ELR (cell line): ENCODE data around the gene TNIP2.

ENCODE experiments used
- DNase-seq: peaks from one replicate; pipeline ENCODE4 v3.0.0-alpha.2; 2015; ENCODE audit warnings: low read depth

TNIP2 gene, protein sequence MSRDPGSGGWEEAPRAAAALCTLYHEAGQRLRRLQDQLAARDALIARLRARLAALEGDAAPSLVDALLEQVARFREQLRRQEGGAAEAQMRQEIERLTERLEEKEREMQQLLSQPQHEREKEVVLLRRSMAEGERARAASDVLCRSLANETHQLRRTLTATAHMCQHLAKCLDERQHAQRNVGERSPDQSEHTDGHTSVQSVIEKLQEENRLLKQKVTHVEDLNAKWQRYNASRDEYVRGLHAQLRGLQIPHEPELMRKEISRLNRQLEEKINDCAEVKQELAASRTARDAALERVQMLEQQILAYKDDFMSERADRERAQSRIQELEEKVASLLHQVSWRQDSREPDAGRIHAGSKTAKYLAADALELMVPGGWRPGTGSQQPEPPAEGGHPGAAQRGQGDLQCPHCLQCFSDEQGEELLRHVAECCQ

DNA sequence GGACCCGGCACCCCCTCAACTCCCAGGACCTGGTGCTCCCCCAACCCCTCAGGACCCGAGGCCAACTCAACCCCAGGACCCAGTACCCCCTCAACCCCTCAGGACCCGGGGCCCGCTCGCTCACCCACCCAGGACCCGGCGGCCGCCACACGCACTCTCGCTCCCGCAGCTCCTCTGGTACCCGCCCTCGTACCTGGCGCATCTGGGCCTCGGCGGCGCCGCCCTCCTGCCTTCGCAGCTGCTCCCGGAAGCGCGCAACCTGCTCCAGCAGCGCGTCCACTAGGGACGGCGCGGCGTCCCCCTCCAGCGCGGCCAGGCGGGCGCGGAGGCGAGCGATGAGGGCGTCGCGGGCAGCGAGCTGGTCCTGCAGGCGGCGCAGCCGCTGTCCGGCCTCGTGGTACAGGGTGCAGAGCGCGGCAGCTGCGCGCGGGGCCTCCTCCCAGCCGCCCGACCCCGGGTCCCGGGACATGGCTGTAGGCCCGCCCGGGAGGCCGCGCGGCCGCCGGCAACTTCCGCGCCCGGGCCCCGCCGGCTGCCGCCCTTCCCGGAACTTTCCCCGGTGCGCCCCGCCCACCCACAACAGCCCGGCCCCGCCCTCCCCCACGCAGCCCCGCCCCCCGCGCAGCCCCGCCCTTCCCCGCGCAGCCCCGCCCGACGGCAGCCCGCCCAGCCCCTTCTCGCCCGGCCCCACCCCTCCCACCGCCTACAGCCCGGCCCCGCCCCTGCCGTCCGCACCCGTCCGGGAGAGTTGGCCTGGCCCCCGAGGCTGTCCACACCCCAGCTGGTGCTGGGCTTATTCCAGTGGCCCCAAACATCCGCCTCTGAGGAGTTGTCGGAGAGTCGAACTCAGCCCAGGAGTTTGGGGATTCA lies at the start of gene TNIP2:
Gene TNIP2 (minus strand): TSS at position 516 of the 870 bp plus-strand sequence. CDS start 47 bp downstream, at position 469.
- DNase-seq = peak; percentile 84

DNA sequence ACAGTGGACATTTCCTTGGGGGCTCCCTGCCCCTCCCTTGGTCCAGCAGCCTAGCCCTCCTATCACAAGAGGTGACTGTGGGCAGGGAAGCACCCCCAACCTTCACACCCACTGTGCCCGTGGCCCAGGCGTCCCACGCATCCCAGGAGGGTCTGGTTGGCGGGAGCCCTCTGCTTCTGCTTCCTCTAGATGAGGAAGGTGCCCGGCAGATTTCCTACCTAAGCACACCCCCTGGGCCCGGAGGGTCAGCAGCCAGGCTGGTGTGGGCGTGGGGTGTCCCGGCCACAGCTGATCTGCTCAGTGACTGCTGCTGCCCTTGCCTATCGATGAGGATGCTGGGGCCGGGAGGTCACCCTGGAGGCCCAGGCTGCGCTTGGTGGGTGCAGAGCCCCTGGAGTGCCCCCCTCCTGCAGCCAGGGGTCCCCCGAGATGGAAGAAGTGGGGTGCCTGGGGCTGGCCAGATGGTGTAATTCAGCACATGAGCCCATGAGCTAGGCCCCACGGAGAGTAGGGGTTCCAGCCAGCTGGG lies 48.9 kb upstream of the TNIP2 start:
- no peak for DNase-seq

DNA sequence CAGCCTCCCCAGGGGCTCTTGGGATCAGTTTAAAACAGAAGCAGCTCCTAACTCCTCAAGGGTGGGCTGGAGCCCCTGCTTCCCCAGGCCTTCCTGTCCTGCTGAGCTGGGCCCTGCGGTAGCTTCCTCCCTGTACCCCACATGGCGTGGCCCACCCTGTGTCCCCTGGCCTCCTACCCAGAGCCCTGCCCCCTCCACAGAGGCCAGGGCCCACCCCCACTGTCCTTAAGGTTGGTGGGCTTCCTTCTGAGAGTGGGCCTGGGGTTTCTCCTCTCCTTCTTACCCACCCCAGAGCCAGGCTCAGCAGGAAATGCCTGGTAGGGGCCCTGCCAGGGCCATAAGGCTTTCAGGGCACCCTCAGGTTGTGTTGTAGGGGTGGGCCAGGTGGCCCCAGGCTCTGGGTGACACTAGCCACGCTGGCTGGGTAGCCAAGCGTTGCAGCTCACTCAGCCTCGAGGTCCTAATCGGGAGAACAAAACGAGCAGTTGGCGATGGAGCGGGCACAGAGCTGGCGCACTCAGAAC lies 48.4 kb upstream of the TNIP2 start:
- no peak for DNase-seq

DNA sequence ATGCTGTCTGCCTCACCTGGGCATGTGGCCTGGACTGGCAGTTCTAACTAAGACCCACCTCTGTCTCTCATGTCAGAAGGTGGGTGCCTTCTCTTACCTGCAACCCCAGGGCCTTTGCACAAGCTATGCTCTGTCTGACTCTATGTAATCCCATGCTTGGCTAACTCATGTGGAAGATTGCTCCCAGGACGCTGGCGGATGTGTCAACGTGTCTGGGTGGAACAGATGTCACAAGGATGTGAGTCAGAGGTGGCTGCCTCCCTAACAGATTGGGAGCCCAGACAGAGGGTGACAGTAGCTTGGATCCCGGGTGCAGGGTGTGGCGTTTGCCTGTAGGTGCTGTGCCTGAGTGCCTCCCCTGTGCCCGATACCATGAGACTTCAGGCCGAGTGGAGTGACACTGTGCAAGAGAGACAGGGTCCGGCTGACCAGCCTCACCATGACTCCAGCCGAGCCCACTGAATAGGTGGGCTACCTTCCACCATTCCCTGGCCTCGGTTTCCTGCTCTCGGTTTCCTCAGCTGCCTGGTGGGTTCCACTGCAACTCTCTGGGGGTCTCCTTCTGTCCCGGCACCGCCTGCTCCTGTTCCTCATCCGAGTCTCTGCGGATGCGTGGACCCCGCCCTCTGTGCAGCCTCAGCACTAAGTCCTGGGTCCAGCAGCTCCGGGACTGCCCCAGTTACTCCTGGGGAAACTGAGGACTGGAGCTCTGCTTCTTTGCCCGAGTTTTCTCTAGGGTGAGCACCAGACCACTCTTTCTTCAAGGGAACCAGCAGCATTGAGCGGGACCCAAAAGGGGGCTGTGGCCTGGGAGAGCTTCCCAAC lies 47.7 kb upstream of the TNIP2 start:
- peak; percentile 42 for DNase-seq

DNA sequence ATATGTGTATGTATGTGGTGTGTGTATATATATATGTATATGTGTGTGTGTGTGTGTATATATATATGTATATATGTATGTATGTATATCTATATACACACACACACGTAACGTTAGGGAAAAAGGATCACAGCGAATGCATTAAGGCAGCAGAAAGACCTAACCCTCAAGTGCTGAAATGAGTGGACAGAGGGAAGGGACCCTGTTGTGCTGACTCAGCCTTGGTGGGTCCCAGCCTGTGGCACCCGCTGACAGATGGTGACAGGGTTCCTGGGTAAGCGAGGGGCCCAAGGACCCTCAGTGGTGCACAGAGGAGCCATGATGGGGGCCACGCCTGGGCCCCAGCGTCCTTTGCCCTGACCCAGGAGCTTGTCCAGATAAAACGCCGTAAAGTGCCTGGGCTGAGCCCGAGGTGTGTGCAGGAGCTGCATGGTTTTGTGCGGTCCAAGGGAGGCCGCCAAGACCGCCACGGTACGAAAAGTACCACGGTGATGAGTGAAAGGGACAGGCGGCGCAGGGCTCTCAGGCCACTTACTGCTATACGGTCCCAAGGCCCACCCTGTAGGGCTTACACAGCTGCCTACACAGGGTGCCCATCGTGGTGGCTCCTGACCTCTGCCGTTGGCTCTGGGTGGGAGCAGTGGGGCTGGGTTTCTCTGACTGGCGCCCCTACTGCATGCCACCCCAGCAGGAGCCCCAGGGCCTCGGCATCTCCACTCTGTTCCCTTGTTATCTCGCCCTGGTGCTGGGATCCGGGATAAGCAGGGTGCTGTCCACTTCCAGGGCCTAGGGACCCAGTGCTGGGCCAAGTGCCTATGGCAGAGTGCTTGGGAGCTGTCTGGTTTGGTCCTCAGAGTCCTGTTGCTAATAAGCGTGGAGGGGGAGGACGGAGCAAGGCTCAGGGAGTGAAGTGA lies 46.7 kb upstream of the TNIP2 start:
- DNase-seq = no peak

DNA sequence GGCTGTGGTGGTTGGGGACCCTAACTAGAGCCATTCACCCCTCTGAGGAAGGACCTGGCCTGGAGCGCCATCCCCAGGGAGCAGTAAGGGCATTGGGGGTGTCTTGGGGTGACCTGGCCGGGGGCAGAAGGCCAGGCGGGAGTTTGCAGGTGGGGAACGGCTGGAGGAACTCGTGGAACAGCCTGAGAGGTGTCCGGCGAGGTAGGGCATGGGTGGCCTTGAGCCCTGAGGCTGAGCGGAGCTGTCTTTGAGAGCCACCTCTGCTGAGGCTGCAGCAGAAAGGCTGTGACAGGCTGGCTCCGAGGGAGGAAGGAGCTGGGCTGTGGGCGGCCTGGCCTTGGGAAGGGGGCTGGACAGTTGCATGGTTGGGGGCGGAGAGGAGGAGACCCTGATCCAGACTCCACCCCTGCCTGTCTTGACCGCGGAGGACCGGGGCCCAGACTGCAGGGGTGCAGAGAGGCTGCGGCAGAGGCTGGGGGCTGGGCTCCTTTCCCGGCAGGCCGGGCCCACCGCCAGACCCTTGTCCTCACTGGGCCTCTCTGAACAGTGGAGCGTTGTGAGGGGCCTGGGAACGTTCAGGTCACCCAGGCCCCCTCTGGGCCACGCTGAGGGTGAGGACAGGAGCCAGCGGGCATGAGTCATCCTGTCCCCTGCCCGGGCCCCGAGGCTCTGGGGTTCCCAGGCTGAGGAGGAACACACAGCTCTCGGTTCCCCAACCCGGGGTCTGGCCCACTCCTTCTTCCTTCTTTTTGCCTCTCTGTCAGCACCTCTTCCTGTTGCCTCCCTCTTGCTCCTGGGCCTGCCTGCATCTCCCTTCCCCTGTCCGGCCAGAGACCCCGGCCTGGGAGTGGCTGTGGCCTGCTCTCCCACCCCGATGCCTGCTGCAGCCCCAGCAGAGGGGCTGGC lies 44.8 kb upstream of the TNIP2 start:
- DNase-seq = peak; percentile 49

DNA sequence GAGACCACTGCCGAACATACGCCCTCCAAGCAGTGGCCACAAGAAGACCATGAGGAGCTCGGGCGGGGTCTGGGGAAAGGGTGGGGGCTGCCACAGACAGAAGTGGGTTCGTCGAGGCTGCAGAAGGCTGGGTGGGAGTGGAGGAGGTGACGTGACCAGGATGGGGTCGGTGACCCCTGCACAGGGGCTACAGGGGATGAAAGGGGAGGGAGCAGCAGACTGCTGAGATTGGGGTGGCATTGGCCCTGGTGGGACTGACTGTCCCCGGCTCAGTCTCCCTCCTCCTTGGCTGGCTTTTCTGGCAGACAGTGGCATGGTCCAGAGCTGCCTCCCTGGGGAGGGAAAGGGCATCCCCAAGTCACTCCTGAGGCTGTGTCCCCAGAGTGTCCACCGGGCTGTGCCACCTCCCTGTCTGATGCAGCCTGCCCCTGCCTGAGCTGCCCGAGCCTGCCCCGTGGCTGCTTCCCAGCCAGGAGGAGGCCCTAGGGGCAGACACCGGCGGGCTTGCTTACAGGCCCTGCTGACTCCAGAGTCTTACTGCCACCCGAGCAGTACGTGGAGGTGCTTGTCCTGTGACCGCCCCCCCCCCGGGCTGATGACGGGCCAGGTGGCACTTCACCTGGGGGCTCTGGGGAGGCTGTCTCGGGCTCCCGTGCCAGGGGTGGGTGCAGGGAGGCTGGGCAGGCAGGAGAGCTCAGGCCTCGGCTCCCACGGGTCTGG lies 44.0 kb upstream of the TNIP2 start:
- DNase-seq = no peak

DNA sequence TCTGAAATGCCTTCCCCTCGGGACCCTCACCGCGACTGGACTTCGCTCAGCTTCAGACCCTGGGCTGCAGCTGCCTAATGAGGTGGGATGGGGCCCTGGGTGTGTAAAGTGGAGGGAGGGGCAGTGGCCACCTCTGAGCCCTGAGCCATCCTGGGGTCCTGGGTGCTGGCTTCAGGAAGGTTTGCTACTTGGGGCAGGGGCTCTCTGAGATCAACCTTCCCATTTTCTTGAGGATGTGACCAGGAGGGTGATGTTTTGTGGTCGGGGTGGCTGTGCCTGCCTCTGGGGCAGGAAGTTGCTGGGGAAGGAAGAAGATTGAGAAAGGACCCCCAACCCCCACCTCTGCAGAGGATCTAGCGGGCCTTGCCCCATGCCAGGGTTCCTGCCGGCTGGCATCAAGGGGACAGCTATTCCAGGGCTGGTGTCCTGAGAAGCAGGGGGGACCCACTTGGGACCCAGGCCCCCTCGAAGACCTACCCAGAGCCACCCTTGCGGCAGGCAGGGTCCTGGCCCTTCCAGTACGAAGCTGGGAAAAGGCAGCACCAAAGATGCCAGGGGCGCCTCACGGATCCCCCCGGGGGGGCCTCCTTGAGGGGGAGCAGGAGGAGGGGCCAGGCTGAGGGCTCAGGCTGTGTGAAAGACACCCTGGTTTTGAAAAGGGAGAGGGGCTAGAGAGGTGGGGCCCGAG lies 43.2 kb upstream of the TNIP2 start:
- no peak for DNase-seq

DNA sequence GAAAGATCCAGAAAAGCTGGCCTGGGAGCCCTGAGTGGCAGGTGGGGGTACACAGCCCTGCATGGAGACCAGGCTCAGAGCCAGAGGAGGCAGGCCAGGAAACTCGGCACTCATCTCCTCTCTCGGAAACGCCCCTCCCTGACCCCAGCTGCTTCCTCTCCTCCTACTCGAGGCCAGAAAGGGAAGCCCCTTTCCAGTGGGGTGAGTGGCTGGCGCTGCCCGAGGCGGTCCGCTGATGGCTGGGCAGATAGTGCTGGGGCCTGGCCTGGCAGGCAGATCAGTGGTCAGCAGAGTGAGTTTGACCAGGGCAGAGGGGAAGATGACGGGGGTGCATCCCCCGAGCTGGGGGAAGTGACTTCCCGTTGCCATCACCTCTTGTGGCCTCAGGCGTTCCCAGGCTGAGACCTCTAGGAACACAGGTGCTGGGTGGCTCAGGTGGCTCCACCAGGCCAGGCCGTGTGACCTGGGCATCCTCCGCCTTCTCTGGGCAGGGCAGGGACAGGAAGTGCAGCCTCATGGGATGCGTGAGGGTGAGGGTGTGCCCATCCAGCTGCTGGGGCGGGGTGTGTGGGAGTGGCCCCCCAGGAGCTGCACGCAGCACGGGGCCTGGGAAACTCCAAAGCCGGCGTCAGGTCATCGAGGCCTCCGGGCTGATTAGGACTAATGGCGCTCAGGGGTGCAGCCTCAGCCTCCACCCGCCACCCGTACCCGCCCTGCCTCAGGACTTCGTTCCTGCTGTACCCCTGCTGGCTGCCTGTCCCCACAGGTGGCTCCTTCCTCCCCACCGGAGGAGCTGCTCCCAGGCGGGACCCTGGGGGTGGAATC lies 42.5 kb upstream of the TNIP2 start:
- no peak for DNase-seq

DNA sequence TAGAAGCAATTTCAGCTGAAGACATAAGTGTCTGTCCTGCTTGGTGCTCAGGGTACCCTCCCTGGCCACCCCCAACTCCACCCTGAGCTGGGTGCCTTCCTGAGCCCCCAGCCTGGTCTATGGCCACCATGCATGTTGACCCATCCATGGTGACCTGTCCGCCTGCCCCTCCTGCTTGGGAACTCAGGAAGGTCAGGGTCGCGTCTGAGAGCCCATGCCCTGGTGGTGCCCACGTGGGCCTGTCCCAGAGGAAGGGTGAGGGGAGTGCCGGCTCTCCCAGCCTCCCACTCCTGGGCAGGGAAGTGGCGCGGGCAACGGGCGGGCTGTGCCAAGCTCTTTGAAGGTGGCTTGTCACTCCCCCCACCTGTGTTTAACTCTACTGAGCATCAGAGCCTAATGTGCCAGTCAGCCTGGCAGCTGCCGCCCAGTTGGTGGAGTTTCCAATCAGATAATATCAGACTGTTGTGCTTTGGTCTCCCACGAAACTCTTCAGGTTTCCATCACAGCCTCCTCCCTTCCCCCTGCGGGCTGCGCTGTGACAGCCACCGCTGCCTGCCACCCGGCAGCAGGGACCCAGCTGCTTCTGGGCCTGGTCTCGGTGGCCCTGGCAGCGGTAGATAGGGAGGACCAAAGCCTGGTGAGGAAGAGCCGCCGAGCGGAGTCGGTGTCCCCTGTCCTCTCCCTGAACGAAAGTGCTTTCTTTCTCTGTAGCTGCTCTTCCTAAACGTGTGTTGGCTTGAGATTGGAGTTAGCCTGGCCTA lies 41.6 kb upstream of the TNIP2 start:
- DNase-seq = no peak

DNA sequence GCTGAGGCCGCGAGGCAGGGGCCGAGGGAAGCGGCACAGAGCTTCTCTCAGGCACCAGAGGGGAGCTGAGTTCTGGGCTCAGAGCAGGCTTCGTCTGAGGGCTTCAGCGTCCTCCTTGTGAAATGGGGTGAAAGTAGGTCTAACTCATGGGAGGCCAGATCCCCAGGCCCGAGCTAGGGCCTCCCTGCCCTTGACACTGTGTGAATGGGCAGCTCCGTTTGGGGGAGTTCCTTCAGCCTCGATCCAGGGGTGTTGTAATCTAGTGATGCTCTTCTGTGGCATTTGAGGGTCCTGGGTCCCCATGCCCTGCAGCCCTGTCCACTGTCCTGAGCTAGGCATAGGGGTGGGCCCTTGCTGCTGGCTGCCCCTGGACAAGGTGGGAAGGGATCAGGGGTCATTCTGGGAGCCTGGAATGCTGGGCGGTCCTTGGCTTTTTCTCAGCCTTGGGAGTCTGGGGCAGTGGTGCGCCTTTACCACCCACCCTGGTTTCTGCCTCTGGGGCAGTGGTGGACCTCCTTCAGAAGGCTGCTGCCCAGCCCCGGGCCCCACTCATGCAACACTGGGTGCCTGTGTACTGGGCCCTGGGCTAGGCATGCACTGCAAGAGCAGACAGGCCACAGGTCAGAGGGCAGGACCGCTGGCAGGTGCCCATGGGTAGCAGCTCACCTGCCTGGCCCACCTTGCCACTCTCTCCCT lies 40.9 kb upstream of the TNIP2 start:
- no peak for DNase-seq

DNA sequence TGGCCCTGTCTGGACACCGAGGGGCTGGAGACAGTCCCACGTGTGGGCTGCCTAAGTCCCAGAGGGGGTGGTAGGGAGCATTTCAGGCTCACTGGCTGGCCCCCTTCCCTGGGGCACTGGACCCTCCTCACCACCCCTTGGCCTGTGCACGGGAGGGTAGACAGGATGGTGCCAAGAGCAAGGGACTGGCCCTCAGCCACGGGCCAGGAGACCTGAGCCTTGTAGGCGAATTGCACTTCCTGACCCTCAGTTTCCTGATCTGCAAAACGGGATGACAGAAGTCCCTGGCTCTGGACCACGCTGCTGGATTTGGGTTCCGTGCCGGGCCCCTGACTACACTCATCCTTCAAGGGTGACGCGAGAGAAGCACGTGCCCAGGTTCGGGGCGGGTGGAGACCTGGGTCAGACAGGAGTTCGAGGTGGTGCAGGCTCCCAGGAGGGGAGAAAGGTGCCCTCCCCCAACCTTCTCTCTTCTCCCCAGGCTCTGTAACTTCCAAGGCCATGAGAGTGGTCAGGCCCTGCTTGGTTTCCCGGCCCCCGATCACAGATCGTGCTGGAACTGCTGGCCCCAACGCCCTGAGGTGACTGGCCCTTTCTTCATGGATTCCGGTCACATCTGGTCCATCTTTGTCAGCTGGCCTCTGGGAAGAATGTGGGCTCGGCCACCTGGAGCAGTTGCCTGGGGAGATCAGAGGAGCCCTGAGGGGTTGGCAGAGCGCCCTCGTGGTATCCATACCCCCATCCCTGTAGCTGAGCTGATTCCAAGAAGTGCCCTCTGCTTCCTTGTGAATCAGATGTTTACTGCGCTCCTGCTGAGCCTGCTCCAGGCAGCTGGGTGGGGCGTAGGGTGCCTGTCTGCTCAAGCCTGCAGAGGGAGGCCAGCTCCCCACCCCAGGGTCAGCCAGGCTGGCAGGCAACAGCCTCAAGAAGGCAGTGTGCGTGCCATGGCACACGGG lies 40.0 kb upstream of the TNIP2 start:
- DNase-seq = peak; percentile 78

DNA sequence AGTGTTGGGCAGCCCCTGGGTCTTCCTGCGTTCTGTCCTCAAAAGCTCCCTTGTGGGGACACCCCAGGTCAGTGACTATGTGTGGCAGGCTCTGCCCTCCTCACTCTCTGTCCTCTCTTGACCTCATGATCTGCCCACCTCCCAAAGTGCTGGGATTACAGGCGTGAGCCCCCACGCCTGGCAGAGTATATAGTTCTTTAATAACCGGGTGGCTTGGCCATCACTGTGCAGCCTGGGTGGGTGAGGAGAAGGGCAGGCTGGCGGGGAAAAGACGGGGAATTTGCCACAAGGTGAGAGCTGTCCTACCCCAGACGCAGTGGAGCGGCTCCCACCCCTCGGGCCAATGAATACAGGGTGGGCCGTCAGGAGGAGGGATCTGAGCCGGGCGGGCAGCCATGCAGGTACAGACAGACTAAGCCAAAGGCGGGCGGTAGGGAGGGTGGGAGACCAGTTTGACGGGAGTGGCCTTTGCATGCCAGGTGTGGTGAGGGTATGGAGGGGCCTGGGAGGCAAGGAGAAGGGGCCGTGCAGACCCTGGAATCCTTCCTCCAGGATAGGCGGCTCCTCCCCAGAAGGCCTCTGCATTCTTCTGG lies 39.3 kb upstream of the TNIP2 start:
- DNase-seq = no peak
